K562 (cell line): ENCODE data around the gene COMTD1.

Source experiments
- EZH2 ChIP-seq: IDR thresholded peaks from 2 replicates; pipeline ENCODE4 v1.6.1; 2012; ENCODE audit warnings: low read depth, mild to moderate bottlenecking, inconsistent platforms, low read length, borderline replicate concordance
- FOXM1 ChIP-seq, 2 experiments: fragments of 450-650 bp in 1 of 2; sonication (generic) in 1 of 2; formaldehyde crosslinking in 1 of 2; IDR thresholded peaks; 2 replicates each; pipeline versions ENCODE4 v1.6.1 to v1.9.0; 2017 to 2022; ENCODE audit warnings: low read depth in 2 of 2, mild to moderate bottlenecking in 2 of 2, missing genetic modification reagents in 1 of 2, moderate library complexity in 1 of 2
- MTA2 ChIP-seq: fragments of 450-650 bp; IDR thresholded peaks from 2 replicates; pipeline ENCODE4 v1.6.1; 2016; ENCODE audit warnings: low read depth
- NEUROD1 ChIP-seq: fragments of 150-350 bp; IDR thresholded peaks from 2 replicates; pipeline ENCODE4 v1.6.1; 2014; ENCODE audit warnings: borderline replicate concordance, low read length, low read depth; ENCODE audit not compliant: partially characterized antibody
- PHTF2 ChIP-seq: fragments of 250-450 bp; sonication (Bioruptor Pico); IDR thresholded peaks from 2 replicates; pipeline ENCODE4 v1.5.0; 2021; ENCODE audit warnings: mild to moderate bottlenecking
- POLR2A ChIP-seq: fragments of 450-650 bp; conservative IDR thresholded peaks from 2 replicates; pipeline ENCODE4 v1.6.1; 2016
- RBM39 ChIP-seq: fragments of 200-400 bp; formaldehyde crosslinking; optimal IDR thresholded peaks from 2 replicates; pipeline ENCODE3; 2018; ENCODE audit warnings: low read depth, low read length
- RCOR1 ChIP-seq, 2 experiments: IDR thresholded peaks; 2 replicates each; pipeline ENCODE4 v1.6.1; 2012; ENCODE audit warnings: low read depth in 2 of 2, low read length in 2 of 2, borderline replicate concordance in 1 of 2, improper control_type of control experiment in 1 of 2
- RFX5 ChIP-seq: IDR thresholded peaks from 2 replicates; pipeline ENCODE4 v1.6.1; 2011; ENCODE audit warnings: low read depth, mild to moderate bottlenecking, improper control_type of control experiment, low read length
- TCF7 ChIP-seq: sonication (generic); IDR thresholded peaks from 2 replicates; pipeline ENCODE4 v1.6.1; 2016; ENCODE audit warnings: antibody characterized with exemption, borderline replicate concordance
- TEAD4 ChIP-seq, 2 experiments: sonication (generic) in 1 of 2; formaldehyde crosslinking in 1 of 2; IDR thresholded peaks; 2 replicates each; pipeline versions ENCODE4 v1.6.1 to v1.8.0; 2012 to 2022; ENCODE audit warnings: borderline replicate concordance in 1 of 2, inconsistent platforms in 1 of 2, low read length in 1 of 2, mild to moderate bottlenecking in 1 of 2, missing genetic modification reagents in 1 of 2
- TF ChIP-seq, protein P1 (sequence below), 3 experiments: IDR thresholded peaks in 2 of 3; conservative IDR thresholded peaks in 1 of 3; 2 replicates each; pipeline ENCODE4 v1.5.1; 2011 to 2012; ENCODE audit warnings: low read length in 3 of 3, mild to moderate bottlenecking in 3 of 3, control low read depth in 2 of 3, improper control_type of control experiment in 1 of 3, inconsistent platforms in 1 of 3, low read depth in 1 of 3, mixed read lengths in 1 of 3, moderate library complexity in 1 of 3; ENCODE audit not compliant: insufficient read depth in 2 of 3

DNA sequence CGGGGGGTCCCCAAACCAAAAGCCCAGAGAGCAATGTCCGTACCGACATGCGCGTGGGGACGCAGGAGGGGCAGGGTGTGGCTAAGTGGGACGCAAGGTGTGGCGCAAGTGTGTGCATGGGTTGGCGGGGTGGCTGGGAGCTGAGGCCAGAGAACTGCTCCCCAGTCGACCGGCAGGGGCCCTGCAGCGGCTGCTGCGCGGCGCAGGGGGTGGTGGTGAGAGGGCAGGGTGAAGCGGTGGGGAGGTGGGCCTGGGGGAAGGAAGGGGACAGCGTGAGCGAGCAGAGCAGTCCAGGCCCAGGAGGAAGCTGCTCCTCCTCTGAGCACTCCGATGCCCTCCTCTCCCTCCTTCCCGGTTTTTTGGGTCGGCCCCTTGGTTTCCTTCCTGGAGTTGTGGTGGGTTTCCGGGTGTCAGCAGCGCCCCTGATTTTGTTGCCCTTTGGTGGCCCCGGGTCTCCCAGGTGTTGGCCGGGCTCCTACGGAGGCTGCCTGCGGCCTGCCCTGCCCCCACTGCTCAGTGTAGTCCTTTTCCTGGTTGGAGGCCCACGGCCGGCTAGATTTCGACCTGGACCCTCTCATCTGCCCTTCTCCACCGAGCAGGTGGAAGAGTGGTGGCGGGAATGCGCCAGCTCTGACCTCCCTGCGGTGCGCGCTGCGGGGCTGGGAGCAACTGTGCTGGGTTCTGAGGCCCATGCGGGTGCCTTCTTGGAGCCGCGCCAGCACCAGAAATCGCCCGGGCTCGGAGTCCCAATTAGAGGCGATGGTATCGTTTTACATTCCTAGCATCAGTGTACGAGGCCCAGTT, 40.5 kb upstream of the COMTD1 start:
- TF ChIP-seq POLR2A: 0 out of 2 replicates have a peak, but pooled peaks have one; percentile 30
- TF ChIP-seq RCOR1 (IDR thresholded peaks at IDR 0.05; ENCODE audit: borderline replicate concordance in 1 of 2, low read depth in 2 of 2, low read length in 2 of 2): no peak
- no peak for TF ChIP-seq EZH2
- TF ChIP-seq NEUROD1: no peak
- no peak for TF ChIP-seq RBM39
- no peak for TF ChIP-seq RFX5
- TF ChIP-seq PHTF2 (CRISPR knock-in tag): no peak
- TF ChIP-seq, protein P1, sequence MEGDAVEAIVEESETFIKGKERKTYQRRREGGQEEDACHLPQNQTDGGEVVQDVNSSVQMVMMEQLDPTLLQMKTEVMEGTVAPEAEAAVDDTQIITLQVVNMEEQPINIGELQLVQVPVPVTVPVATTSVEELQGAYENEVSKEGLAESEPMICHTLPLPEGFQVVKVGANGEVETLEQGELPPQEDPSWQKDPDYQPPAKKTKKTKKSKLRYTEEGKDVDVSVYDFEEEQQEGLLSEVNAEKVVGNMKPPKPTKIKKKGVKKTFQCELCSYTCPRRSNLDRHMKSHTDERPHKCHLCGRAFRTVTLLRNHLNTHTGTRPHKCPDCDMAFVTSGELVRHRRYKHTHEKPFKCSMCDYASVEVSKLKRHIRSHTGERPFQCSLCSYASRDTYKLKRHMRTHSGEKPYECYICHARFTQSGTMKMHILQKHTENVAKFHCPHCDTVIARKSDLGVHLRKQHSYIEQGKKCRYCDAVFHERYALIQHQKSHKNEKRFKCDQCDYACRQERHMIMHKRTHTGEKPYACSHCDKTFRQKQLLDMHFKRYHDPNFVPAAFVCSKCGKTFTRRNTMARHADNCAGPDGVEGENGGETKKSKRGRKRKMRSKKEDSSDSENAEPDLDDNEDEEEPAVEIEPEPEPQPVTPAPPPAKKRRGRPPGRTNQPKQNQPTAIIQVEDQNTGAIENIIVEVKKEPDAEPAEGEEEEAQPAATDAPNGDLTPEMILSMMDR (IDR thresholded peaks at IDR 0.05 in 2 of 3, conservative IDR thresholded peaks at IDR 0.05 in 1 of 3; ENCODE audit: insufficient read depth in 2 of 3, low read depth in 1 of 3, low read length in 3 of 3): peak in 2 of 3 experiments; percentile 24 to 37; a peak in 2 of 6 replicates
- no peak for TF ChIP-seq TEAD4 (IDR thresholded peaks at IDR 0.05; ENCODE audit: low read length)
- no peak for TF ChIP-seq TEAD4 (CRISPR knock-in tag; IDR thresholded peaks at IDR 0.05; ENCODE audit: borderline replicate concordance)
- TF ChIP-seq FOXM1 (IDR thresholded peaks at IDR 0.05; ENCODE audit: low read depth): no peak
- no peak for TF ChIP-seq FOXM1 (CRISPR knock-in tag; IDR thresholded peaks at IDR 0.05; ENCODE audit: low read depth)
- no peak for TF ChIP-seq MTA2
- TF ChIP-seq TCF7: no peak
